Measurements from ENCODE around the gene NOTCH4.

NOTCH4 gene

DNA sequence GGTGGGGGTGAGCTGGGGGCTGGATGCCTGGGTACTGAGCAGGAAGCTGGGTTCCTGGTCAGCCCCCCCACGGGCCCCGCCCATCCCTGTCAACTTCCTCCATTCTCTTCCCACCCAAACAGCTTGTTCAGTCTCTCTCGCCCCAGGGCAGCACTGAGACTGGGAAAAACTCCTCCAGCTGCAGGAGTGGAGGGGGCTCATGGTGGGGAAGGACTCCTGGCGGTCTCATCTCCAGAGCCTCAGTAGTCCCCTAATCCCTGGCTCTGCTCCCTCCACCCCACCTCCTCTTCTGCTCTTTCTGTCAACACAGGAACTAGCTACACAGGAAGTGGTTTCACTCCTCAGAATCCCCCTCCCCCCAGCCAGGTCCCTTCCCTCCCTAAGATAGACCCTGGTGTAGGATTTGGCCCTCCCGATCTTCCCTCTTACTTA lies 31.2 kb downstream of the NOTCH4 start, which contains the start of gene GPSM3:
TSS of gene GPSM3 (minus strand) at position 36 of the 432 bp plus-strand sequence. CDS start 130 bp downstream, outside the sequence.
- Histone ChIP-seq H3K27me3 (ENCODE audit: insufficient read depth, insufficient read length) (no peaks in the 10 kb centered on the region), H3K9ac (ENCODE audit: insufficient read length, low read depth) (no peak within 1 kb of the TSS), H3K4me3 (ENCODE audit: insufficient read length, low read depth) (peak within 1 kb of the TSS; percentile 22), H3K36me3 (ENCODE audit: insufficient read depth, insufficient read length, low read length) (peaks cover 5% of the 10 kb centered on the region), H3K4me1 (ENCODE audit: insufficient read depth, insufficient read length) (peaks cover 17% of the 10 kb centered on the region), H3K9me3 (ENCODE audit: insufficient read depth, low read length) (no peaks in the 10 kb centered on the region)
- TF ChIP-seq ZNF274 (IDR thresholded peaks at IDR 0.05; ENCODE audit: low read depth, low read length) (no peak), SUZ12 (IDR thresholded peaks at IDR 0.05; ENCODE audit: extremely low read depth, insufficient read depth, insufficient read length) (no peak), YY1 (IDR thresholded peaks at IDR 0.05; ENCODE audit: insufficient read depth, insufficient read length) (no peak)
- no peak for DNase-seq (ENCODE audit: low read depth, low spot score)

DNA sequence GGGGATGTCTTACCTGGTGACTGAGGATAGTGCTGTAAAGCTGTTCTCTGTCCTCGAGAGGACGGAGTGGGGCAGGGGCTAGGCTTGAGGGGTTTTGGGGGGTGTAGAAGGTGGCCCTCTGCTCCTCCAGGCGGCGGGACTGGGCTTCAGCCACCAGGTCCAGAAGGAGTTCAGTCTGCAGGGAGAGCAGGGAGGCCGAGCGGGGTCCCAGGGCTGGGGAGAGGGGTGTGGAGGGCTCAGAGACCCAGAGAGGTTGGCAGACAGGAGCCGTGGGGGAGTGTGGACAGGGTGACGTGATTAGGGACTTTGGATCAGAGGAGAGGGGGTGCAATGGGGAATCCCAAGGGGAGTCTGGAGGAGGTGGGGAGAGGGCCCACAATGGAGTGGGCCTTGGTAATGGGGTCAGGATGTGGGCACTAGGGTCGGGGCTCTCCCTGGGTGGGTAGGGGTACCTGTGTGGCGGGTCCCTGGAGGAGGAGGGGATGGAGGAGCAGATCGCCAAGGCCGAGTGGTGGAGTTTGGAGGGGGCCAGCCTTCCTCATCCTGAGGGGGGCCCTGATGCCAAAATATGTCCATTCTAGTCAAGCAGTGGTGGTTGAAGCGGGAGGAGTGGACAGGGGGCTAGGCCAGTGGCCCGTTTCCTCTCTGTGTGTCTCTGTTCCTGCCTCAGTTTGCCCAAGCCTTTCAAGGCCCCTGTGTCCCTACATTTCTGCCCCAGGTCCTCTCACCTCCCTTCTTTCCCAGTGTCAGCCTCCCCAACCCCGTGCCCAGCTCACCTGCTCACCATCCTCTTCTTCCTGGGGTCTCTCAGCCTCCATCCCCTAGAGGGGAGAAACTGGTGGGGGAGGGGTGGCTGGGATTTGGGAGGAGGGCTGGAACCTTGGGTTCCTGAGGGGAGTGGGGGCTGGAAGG lies 31.9 kb downstream of the NOTCH4 start:
- H3K36me3 ChIP-seq (ENCODE audit: insufficient read depth, insufficient read length, low read length): peaks cover 12% of the 10 kb centered on the region
- H3K27me3 ChIP-seq (ENCODE audit: insufficient read depth, insufficient read length): no peaks in the 10 kb centered on the region
- H3K4me1 ChIP-seq (ENCODE audit: insufficient read depth, insufficient read length): peaks cover 13% of the 10 kb centered on the region
- no peaks in the 10 kb centered on the region for H3K9me3 ChIP-seq (ENCODE audit: insufficient read depth, low read length)
- DNase-seq (ENCODE audit: low read depth, low spot score): no peak
- H3K9ac ChIP-seq (ENCODE audit: insufficient read length, low read depth): no peak overlapping the region
- TF ChIP-seq SUZ12 (IDR thresholded peaks at IDR 0.05; ENCODE audit: extremely low read depth, insufficient read depth, insufficient read length) (no peak), ZNF274 (IDR thresholded peaks at IDR 0.05; ENCODE audit: low read depth, low read length) (no peak), YY1 (IDR thresholded peaks at IDR 0.05; ENCODE audit: insufficient read depth, insufficient read length) (no peak)
- no peak overlapping the region for H3K4me3 ChIP-seq (ENCODE audit: insufficient read length, low read depth)

DNA sequence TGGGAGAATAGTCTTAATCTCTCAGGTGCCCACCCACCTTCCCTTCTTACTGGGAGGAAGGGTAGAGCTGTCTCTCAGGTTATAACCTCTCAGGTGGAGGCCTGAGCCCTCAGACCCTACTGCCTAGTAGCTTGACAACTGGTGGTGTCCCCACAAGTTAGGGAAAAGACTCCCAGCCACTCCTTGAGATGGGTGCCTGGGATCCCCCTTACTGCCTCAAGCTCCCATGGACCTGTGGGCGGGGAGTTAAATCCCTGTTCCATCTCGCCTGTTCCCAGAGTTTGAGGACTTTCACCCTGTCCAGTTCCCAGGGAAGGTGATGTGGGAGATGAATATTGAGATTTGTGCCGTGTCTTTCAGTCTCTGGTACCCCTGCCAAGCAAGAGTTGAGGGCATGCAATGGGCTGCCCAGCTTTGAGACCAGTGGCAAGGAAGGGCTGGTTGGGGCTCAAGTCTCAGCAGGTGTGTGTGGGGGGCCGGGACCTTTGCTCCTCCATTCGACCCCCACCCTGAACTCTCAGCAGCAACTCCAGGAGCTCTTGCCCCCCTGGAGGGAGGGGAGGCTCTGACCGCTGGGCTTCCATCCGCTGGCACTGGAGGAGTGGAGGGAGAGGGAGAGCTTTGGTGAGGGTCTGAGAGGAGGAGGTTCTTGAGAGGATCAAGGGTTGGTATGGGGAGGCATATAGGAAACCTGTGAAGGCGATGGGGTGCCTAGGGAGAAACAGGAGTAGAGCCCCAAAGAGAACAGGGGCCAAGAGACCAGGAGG lies 32.8 kb downstream of the NOTCH4 start:
- peak overlapping the region; percentile 66 for H3K9ac ChIP-seq (ENCODE audit: insufficient read length, low read depth)
- H3K4me3 ChIP-seq (ENCODE audit: insufficient read length, low read depth): peak overlapping the region; percentile 32
- H3K9me3 ChIP-seq (ENCODE audit: insufficient read depth, low read length): no peaks in the 10 kb centered on the region
- TF ChIP-seq SUZ12 (IDR thresholded peaks at IDR 0.05; ENCODE audit: extremely low read depth, insufficient read depth, insufficient read length): no peak
- no peak for TF ChIP-seq YY1 (IDR thresholded peaks at IDR 0.05; ENCODE audit: insufficient read depth, insufficient read length)
- no peak for DNase-seq (ENCODE audit: low read depth, low spot score)
- peaks cover 21% of the 10 kb centered on the region for H3K36me3 ChIP-seq (ENCODE audit: insufficient read depth, insufficient read length, low read length)
- H3K4me1 ChIP-seq (ENCODE audit: insufficient read depth, insufficient read length): peaks cover 8% of the 10 kb centered on the region
- no peaks in the 10 kb centered on the region for H3K27me3 ChIP-seq (ENCODE audit: insufficient read depth, insufficient read length)

- Histone ChIP-seq H3K9me3 (ENCODE audit: insufficient read depth, low read length) (no peaks in the 10 kb centered on the region), H3K4me1 (ENCODE audit: insufficient read depth, insufficient read length) (peaks cover 8% of the 10 kb centered on the region), H3K27me3 (ENCODE audit: insufficient read depth, insufficient read length) (no peaks in the 10 kb centered on the region), H3K4me3 (ENCODE audit: insufficient read length, low read depth) (peak within 1 kb of the TSS; percentile 58), H3K36me3 (ENCODE audit: insufficient read depth, insufficient read length, low read length) (peaks cover 22% of the 10 kb centered on the region), H3K9ac (ENCODE audit: insufficient read length, low read depth) (peak within 1 kb of the TSS; percentile 83)
- TF ChIP-seq ZNF274 (IDR thresholded peaks at IDR 0.05; ENCODE audit: low read depth, low read length): no peak
- TF ChIP-seq SUZ12 (IDR thresholded peaks at IDR 0.05; ENCODE audit: extremely low read depth, insufficient read depth, insufficient read length): no peak
- no peak for TF ChIP-seq YY1 (IDR thresholded peaks at IDR 0.05; ENCODE audit: insufficient read depth, insufficient read length)
- peak; percentile 66 for DNase-seq (ENCODE audit: low read depth, low spot score)
These were observed 33.6 kb downstream of the NOTCH4 start, which contains the start of gene PBX2 for GRCh38 chr6:32190054-32190851. Gene PBX2, minus strand, starts transcription at chr6:32190202. Its CDS starts 287 bp downstream, at chr6:32189915.

DNA sequence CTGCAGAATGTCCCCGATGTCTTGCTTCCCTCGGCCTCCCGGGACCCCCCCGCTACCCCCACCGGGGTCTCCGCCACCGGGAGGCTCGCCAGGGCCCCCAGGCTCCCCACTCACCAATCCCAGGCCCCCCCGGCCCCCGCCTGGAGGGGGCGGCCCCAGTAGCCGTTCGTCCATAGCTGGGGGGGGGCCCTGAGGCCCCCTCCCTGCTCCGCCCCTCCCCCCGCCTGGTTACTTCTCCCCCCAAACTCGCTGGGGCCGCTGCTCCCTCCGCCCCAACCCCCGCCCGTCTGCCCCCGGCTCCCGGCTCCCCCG lies 34.2 kb downstream of the NOTCH4 start:
- Histone ChIP-seq H3K4me3 (ENCODE audit: insufficient read length, low read depth) (peak overlapping the region; percentile 58), H3K9me3 (ENCODE audit: insufficient read depth, low read length) (no peaks in the 10 kb centered on the region), H3K9ac (ENCODE audit: insufficient read length, low read depth) (peak overlapping the region; percentile 83), H3K4me1 (ENCODE audit: insufficient read depth, insufficient read length) (peaks cover 8% of the 10 kb centered on the region), H3K27me3 (ENCODE audit: insufficient read depth, insufficient read length) (no peaks in the 10 kb centered on the region), H3K36me3 (ENCODE audit: insufficient read depth, insufficient read length, low read length) (peaks cover 22% of the 10 kb centered on the region)
- TF ChIP-seq ZNF274 (IDR thresholded peaks at IDR 0.05; ENCODE audit: low read depth, low read length) (no peak), SUZ12 (IDR thresholded peaks at IDR 0.05; ENCODE audit: extremely low read depth, insufficient read depth, insufficient read length) (no peak), YY1 (IDR thresholded peaks at IDR 0.05; ENCODE audit: insufficient read depth, insufficient read length) (no peak)
- no peak for DNase-seq (ENCODE audit: low read depth, low spot score)

DNA sequence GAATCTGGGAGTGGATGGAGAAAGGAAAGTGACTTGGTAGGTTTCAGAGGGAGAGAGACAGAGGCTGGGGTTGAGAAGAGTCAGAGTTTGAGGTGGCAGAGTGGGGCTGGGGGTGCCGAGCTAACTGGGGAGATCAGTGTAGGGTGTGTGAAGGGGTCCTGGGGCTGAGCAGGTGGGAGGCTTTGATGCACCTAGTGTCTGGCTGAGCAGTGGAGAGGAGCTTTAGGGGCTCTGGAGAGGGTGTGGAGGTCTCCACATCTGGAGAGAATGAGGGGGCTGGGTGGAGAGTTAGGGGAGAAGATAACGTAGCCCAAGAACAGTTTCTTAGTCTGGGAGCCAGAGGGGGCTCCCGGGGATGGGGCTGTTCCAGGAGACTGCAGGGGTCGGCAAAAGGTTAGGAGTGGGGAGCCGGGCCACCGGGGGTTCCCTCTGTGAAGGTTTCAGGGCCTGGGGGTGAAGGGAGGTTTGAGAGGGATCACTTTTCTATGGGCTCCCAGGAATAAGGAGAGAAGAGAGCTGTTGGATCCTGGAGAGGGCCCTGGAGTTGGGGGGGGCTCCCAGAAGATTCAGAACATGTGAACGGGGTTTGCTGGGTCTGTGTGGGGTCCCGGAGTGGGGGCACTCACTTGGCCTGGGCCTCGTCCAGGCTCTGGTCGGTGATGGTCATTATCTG lies 34.7 kb downstream of the NOTCH4 start:
- Histone ChIP-seq H3K27me3 (ENCODE audit: insufficient read depth, insufficient read length) (no peaks in the 10 kb centered on the region), H3K4me3 (ENCODE audit: insufficient read length, low read depth) (peak overlapping the region; percentile 58)
- DNase-seq (ENCODE audit: low read depth, low spot score): no peak

More for the DNA sequence above, 34.7 kb downstream of the NOTCH4 start:
- peaks cover 10% of the 10 kb centered on the region for H3K4me1 ChIP-seq (ENCODE audit: insufficient read depth, insufficient read length)
- H3K36me3 ChIP-seq (ENCODE audit: insufficient read depth, insufficient read length, low read length): peaks cover 22% of the 10 kb centered on the region
- H3K9me3 ChIP-seq (ENCODE audit: insufficient read depth, low read length): no peaks in the 10 kb centered on the region
- no peak for TF ChIP-seq YY1 (IDR thresholded peaks at IDR 0.05; ENCODE audit: insufficient read depth, insufficient read length)
- TF ChIP-seq ZNF274 (IDR thresholded peaks at IDR 0.05; ENCODE audit: low read depth, low read length): no peak
- no peak for TF ChIP-seq SUZ12 (IDR thresholded peaks at IDR 0.05; ENCODE audit: extremely low read depth, insufficient read depth, insufficient read length)
- H3K9ac ChIP-seq (ENCODE audit: insufficient read length, low read depth): peak overlapping the region; percentile 83
